Aorta (tissue), 5 donors: ENCODE results near the gene KEAP1. TPM values are rescaled to one million over a fixed set of nuclear protein-coding genes. Genes with fewer than 3 reads are reported as not detected.
"Not testable (repeated sequence)": the region's sequence is repeated elsewhere in the genome, so short reads cannot be mapped to it uniquely, and the experiment has no call there.

ENCODE experiments used
- ATAC-seq: fragments of 200-7000 bp; cut with Tn5 transposase; one replicate; pipeline ENCODE4 v1.9.1; 2022; ENCODE audit warnings: moderate library complexity; ENCODE audit not compliant: low FRiP score
- DNase-seq, 2 donors: peaks; one replicate each; pipeline ENCODE4 v3.0.0-alpha.2; 2020
- H3K27ac ChIP-seq, 2 donors: one replicate each; pipeline ENCODE4 v1.5.1; 2013; ENCODE audit warnings: low read length in 2 of 2, mild to moderate bottlenecking in 2 of 2, moderate library complexity in 2 of 2, control low read depth in 1 of 2, inconsistent platforms in 1 of 2, low read depth in 1 of 2
- H3K27me3 ChIP-seq, 2 donors: one replicate each; pipeline ENCODE4 v1.6.1; 2013; ENCODE audit warnings: control low read depth in 1 of 2, low read length in 1 of 2, mild to moderate bottlenecking in 1 of 2, moderate library complexity in 1 of 2; ENCODE audit not compliant: insufficient read depth in 2 of 2, control insufficient read depth in 1 of 2
- H3K36me3 ChIP-seq, 2 donors: one replicate each; pipeline ENCODE4 v1.6.1; 2013; ENCODE audit warnings: control low read depth in 1 of 2, low read length in 1 of 2, mild to moderate bottlenecking in 1 of 2; ENCODE audit not compliant: insufficient read depth in 2 of 2, control insufficient read depth in 1 of 2
- H3K4me1 ChIP-seq, 2 donors: one replicate each; pipeline ENCODE4 v1.6.1; 2013; ENCODE audit warnings: low read length in 2 of 2, control low read depth in 1 of 2, mild to moderate bottlenecking in 1 of 2, moderate library complexity in 1 of 2; ENCODE audit not compliant: insufficient read depth in 2 of 2, control insufficient read depth in 1 of 2
- H3K4me3 ChIP-seq, 2 donors: one replicate each; pipeline ENCODE4 v1.5.1; 2013; ENCODE audit warnings: low read length in 2 of 2, control low read depth in 1 of 2, mild to moderate bottlenecking in 1 of 2
- H3K9me3 ChIP-seq: one replicate; pipeline ENCODE4 v1.6.1; 2013; ENCODE audit warnings: mild to moderate bottlenecking, low read length; ENCODE audit not compliant: control insufficient read depth
- WGBS, 2 donors: extraction: QIAGEN DNeasy Blood & Tissue Kit; methylation state at CpG; one replicate each; pipeline ENCODE4 v1.1.7; 2013; 5-methylcytosine and 5-hydroxymethylcytosine counted together
- intact Hi-C, 2 donors: fragments of 100-400 bp; cut with DNase I; formaldehyde crosslinking; loops; one replicate each; pipeline versions ENCODE4 v1.14.2 to v1.15.0; 2022
- polyA plus RNA-seq, 2 donors: library from polyadenylated mRNA; stranded (reverse); fragments of 200-250 nt; gene quantifications; one replicate each; pipeline ENCODE4 v1.2.3, GENCODE V29; 2013
- total RNA-seq, 2 donors: library from RNA; stranded (reverse); fragmentation: NEBNext Ultra II Directional; extraction: Animal tissue kit (Norgen Biotek cat#: 25700); gene quantifications; one replicate each; pipeline ENCODE4 v1.2.1, GENCODE V29; 2021
- donor health status: healthy with polysubstance abuse.
- donor health status: Bipolar disorder and iron deficiency.
- donor health status: DM: no; HTN: no; CAD: no.
- donor health status: DM: no; HTN: no; CAD: no.
- donor health status: DM: yes; HTN: yes; CAD: no.

The KEAP1 gene
- total and polyA plus RNA-seq, 4 donors = 30.9 to 62.8 (median 49.9) TPM

- Histone ChIP-seq H3K27me3 (no peaks in the 10 kb centered on the region), H3K27ac (no peak overlapping the region), H3K4me3 (no peak overlapping the region), H3K36me3 (peaks cover 0 to 7% of the 10 kb centered on the region in 2 donors), H3K4me1 (no peaks in the 10 kb centered on the region), H3K9me3 (no peaks in the 10 kb centered on the region)
- no peak for DNase-seq
- ATAC-seq = no peak
- intact Hi-C loops = no loop called here
- WGBS, 2 donors = 81 to 87% methylated on average over 20 of the region's 20 CpGs
These were observed 36.0 kb downstream of the KEAP1 start for GRCh38 chr19:10467104-10467706.

- 68 to 82% methylated on average over 5 of the region's 5 CpGs for WGBS, 2 donors
- intact Hi-C loops = no loop called here
- no peak for DNase-seq
- Histone ChIP-seq H3K9me3 (no peaks in the 10 kb centered on the region), H3K4me3 (no peak overlapping the region), H3K36me3 (peaks cover 0 to 7% of the 10 kb centered on the region in 2 donors), H3K27ac (no peak overlapping the region), H3K4me1 (no peaks in the 10 kb centered on the region), H3K27me3 (no peaks in the 10 kb centered on the region)
- ATAC-seq = no peak
These were observed 38.7 kb downstream of the KEAP1 start for GRCh38 chr19:10464456-10464855.

- DNase-seq = no peak
- no peak overlapping the region for H3K27ac ChIP-seq
These were observed 40.6 kb downstream of the KEAP1 start for GRCh38 chr19:10462557-10462956.

GRCh38 chr19:10462042-10462441 is 41.1 kb downstream of the KEAP1 start:
- H3K4me1 ChIP-seq, H3K27me3 ChIP-seq, H3K9me3 ChIP-seq, DNase-seq, H3K4me3 ChIP-seq, H3K36me3 ChIP-seq, ATAC-seq, H3K27ac ChIP-seq, intact Hi-C loops: not testable (repeated sequence)
- 95 to 97% methylated on average over 15 of the region's 15 CpGs for WGBS, 2 donors

More at GRCh38 chr19:10462557-10462956, 40.6 kb downstream of the KEAP1 start:
- intact Hi-C loops = no loop called here
- peaks cover 0 to 8% of the 10 kb centered on the region in 2 donors for H3K36me3 ChIP-seq
- 90 to 98% methylated on average over 4 of the region's 4 CpGs for WGBS, 2 donors
- H3K27me3 ChIP-seq = no peaks in the 10 kb centered on the region
- no peaks in the 10 kb centered on the region for H3K9me3 ChIP-seq
- H3K4me1 ChIP-seq = no peaks in the 10 kb centered on the region
- no peak overlapping the region for H3K4me3 ChIP-seq
- ATAC-seq = no peak

- Histone ChIP-seq H3K9me3 (no peaks in the 10 kb centered on the region), H3K4me3 (no peak overlapping the region), H3K36me3 (peaks cover 0 to 5% of the 10 kb centered on the region in 2 donors), H3K27ac (no peak overlapping the region), H3K4me1 (no peaks in the 10 kb centered on the region), H3K27me3 (no peaks in the 10 kb centered on the region)
- intact Hi-C loops = no loop called here
- DNase-seq (peak; percentile 96 to 99), ATAC-seq (peak; percentile 96)
- 14 to 17% methylated on average over 40 to 45 of the region's 45 CpGs for WGBS, 2 donors
These were observed 41.9 kb downstream of the KEAP1 start for GRCh38 chr19:10461047-10461949.

- WGBS, 2 donors = 52 to 53% methylated on average over 8 of the region's 8 CpGs
- H3K27me3 ChIP-seq = no peaks in the 10 kb centered on the region
- no peaks in the 10 kb centered on the region for H3K4me1 ChIP-seq
- H3K9me3 ChIP-seq = no peaks in the 10 kb centered on the region
- DNase-seq = no peak
- ATAC-seq = no peak
- H3K36me3 ChIP-seq = peaks cover 0 to 5% of the 10 kb centered on the region in 2 donors
- intact Hi-C loops = no loop called here
- H3K27ac ChIP-seq = no peak overlapping the region
- no peak overlapping the region for H3K4me3 ChIP-seq
These were observed 42.5 kb downstream of the KEAP1 start for GRCh38 chr19:10460714-10461046.

- H3K27me3 ChIP-seq, H3K27ac ChIP-seq, DNase-seq, H3K9me3 ChIP-seq, H3K36me3 ChIP-seq, H3K4me1 ChIP-seq, ATAC-seq, intact Hi-C loops, H3K4me3 ChIP-seq: not testable (repeated sequence)
- WGBS, 2 donors = 92 to 97% methylated on average over 7 of the region's 7 CpGs
These were observed 44.4 kb downstream of the KEAP1 start for GRCh38 chr19:10458733-10459132.

- intact Hi-C loops = no loop called here
- Histone ChIP-seq H3K27ac (no peak overlapping the region), H3K4me1 (no peaks in the 10 kb centered on the region), H3K27me3 (no peaks in the 10 kb centered on the region), H3K36me3 (peaks cover 0 to 1% of the 10 kb centered on the region in 2 donors), H3K9me3 (no peaks in the 10 kb centered on the region), H3K4me3 (no peak overlapping the region)
- DNase-seq = no peak
- ATAC-seq = no peak
- WGBS, 2 donors = 49 to 59% methylated on average over 5 of the region's 5 CpGs
These were observed 48.9 kb downstream of the KEAP1 start for GRCh38 chr19:10454267-10454666.

- Histone ChIP-seq H3K4me1 (no peaks in the 10 kb centered on the region), H3K27me3 (no peaks in the 10 kb centered on the region), H3K9me3 (no peaks in the 10 kb centered on the region), H3K36me3 (peaks cover 0 to under 1% of the 10 kb centered on the region in 2 donors), H3K4me3 (no peak overlapping the region), H3K27ac (no peak overlapping the region)
- 79 to 82% methylated on average over 4 of the region's 4 CpGs for WGBS, 2 donors
- intact Hi-C loops = no loop called here
- ATAC-seq = no peak
- DNase-seq = no peak
These were observed 49.3 kb downstream of the KEAP1 start for GRCh38 chr19:10453852-10454251.
